Measurements from ENCODE around the gene MORN1. TPM values are rescaled to one million over a fixed set of nuclear protein-coding genes. Genes with fewer than 3 reads are reported as not detected.

The MORN1 gene
- total and polyA plus RNA-seq, 2 donors (not counting 3 experiments of a cell fraction or from before 2014, with no cell fraction given): 4.3 to 6.4 TPM

GRCh38 chr1:2316451-2316961 lies 74.8 kb downstream of the MORN1 start:
- POLR2A ChIA-PET: interaction anchor here (1.9 kb wide), 1 partner anchor 89 kb away, joined by 6 read pairs; no protein-coding TSS in a partner anchor
- Histone ChIP-seq H3K79me2 (ENCODE audit: control insufficient read depth, insufficient read depth, low read length) (no peaks in the 10 kb centered on the region), H3K4me3 (replicated peaks in 1 of 3; ENCODE audit: insufficient read depth in 1 of 3, low read depth in 1 of 3, low read length in 3 of 3) (no peak overlapping the region), H3K4me1 (ENCODE audit: control insufficient read depth, extremely low read depth, insufficient read depth, low read length) (peaks cover 8% of the 10 kb centered on the region), H3K4me2 (ENCODE audit: insufficient read depth, low read length) (no peak overlapping the region), H3K9ac (replicated peaks; ENCODE audit: extremely low read depth, insufficient read depth, low read length) (no peak overlapping the region), H3K27me3 (ENCODE audit: control insufficient read depth in 2 of 2, insufficient read depth in 2 of 2, low read length in 2 of 2) (no peaks in the 10 kb centered on the region), H4K20me1 (replicated peaks; ENCODE audit: control insufficient read depth, extremely low read depth, insufficient read depth, low read length) (no peaks in the 10 kb centered on the region), H3K36me3 (ENCODE audit: control insufficient read depth in 2 of 2, extremely low read depth in 1 of 2, insufficient read depth in 2 of 2, low read length in 2 of 2) (no peaks in the 10 kb centered on the region), H3K9me1 (replicated peaks; ENCODE audit: control insufficient read depth, extremely low read depth, insufficient read depth, low read length) (no peaks in the 10 kb centered on the region), H3K27ac (ENCODE audit: insufficient read depth, low read depth, low read length) (no peak overlapping the region), H2AFZ (ENCODE audit: low read depth, low read length) (no peak overlapping the region), H3K9me3 (replicated peaks; ENCODE audit: control insufficient read depth, insufficient read depth, low read length) (no peaks in the 10 kb centered on the region)
- no peak for DNase-seq (ENCODE audit: low read depth, low spot score)
- intact Hi-C loops (cut with micrococcal nuclease) (no loop called here), dilution Hi-C loops (cut with MboI; ENCODE audit: extremely low pct_ligation_motif_present, low sequenced_read_pairs) (no loop called here)
- FAIRE-seq: no peak
- no TSS peak for BruUV-seq (replicated peaks)
- TF ChIP-seq MYC (IDR thresholded peaks at IDR 0.05; ENCODE audit: low read depth, low read length) (no peak), MAX (IDR thresholded peaks at IDR 0.05; ENCODE audit: insufficient read depth, insufficient read length) (no peak), POLR2AphosphoS5 (IDR thresholded peaks at IDR 0.05; ENCODE audit: insufficient read depth, low read depth, low read length) (no peak), FOS (IDR thresholded peaks at IDR 0.05; ENCODE audit: borderline replicate concordance, insufficient read depth, low read length) (no peak), EZH2 (IDR thresholded peaks at IDR 0.05; ENCODE audit: borderline replicate concordance, low read depth, low read length, severe bottlenecking) (no peak), POLR2A (IDR thresholded peaks at IDR 0.05; ENCODE audit: low read depth, low read length) (no peak), GATA2 (IDR thresholded peaks at IDR 0.05; ENCODE audit: insufficient read depth, insufficient read length, low read depth, low read length) (no peak), CTCF (IDR thresholded peaks at IDR 0.05; ENCODE audit: extremely low read depth in 1 of 2, insufficient read depth in 1 of 2, low read depth in 1 of 2, low read length in 2 of 2) (no peak)
- CTCF ChIA-PET: interaction anchor here (0.8 to 6.8 kb wide), 10 partner anchors 10 to 121 kb away, joined by 3 to 51 read pairs (median 6); partner anchors contain the start of genes FAAP20 and SKI
